Endothelial cell of umbilical vein (primary cell): ENCODE measurements around the gene PYCR2. TPM values are rescaled to one million over a fixed set of nuclear protein-coding genes. Genes with fewer than 3 reads are reported as not detected.

ENCODE experiments used
- BruUV-seq: library from RNA; stranded (reverse); fragments of 400-500 nt; replicated peaks from 2 replicates; lab custom pipeline; 2021; lab: Mats Ljungman, UMichigan
- CTCF ChIA-PET: fragments of 300-600, 350-600 bp; sonication (Branson Sonifier 250); formaldehyde crosslinking; loops from one replicate; lab custom pipeline; 2021; ENCODE audit warnings: antibody characterized with exemption, inconsistent platforms; lab: Charles Lee
- POLR2A ChIA-PET: fragments of 300-600, 350-600 bp; sonication (Branson Sonifier 250); formaldehyde crosslinking; loops from one replicate; lab custom pipeline; 2021; ENCODE audit warnings: antibody characterized with exemption, inconsistent platforms; lab: Charles Lee
- DNase-seq: peaks from one replicate; pipeline ENCODE4 v3.0.0-alpha.2; 2011; ENCODE audit warnings: low read depth, low spot score
- FAIRE-seq: peaks from 2 replicates; lab custom pipeline; 2011; peaks lifted over from hg19 to GRCh38; lab: Jason Lieb, UNC
- H2AFZ ChIP-seq: 2 replicates; pipeline ENCODE4 v1.6.0; 2012; ENCODE audit warnings: low read depth, low read length, control low read depth, inconsistent platforms
- H3K27ac ChIP-seq: 2 replicates; pipeline ENCODE4 v1.5.1; 2011; ENCODE audit warnings: low read depth, mild to moderate bottlenecking, control low read depth, low read length, moderate library complexity; ENCODE audit not compliant: insufficient read depth
- H3K27me3 ChIP-seq, 2 experiments: 2 replicates each; pipeline versions ENCODE4 v1.6.0 to v1.6.1; 2011; ENCODE audit warnings: low read length in 2 of 2, mixed read lengths in 1 of 2; ENCODE audit not compliant: control insufficient read depth in 2 of 2, insufficient read depth in 2 of 2
- H3K36me3 ChIP-seq, 2 experiments: 2 replicates in 1 of 2; 3 replicates in 1 of 2; pipeline ENCODE4 v1.5.1; 2011; ENCODE audit warnings: low read length in 2 of 2, mild to moderate bottlenecking in 1 of 2, moderate library complexity in 1 of 2; ENCODE audit not compliant: control insufficient read depth in 2 of 2, insufficient read depth in 2 of 2; ENCODE audit errors: extremely low read depth in 1 of 2
- H3K4me1 ChIP-seq: 3 replicates; pipeline ENCODE4 v1.5.1; 2011; ENCODE audit warnings: mild to moderate bottlenecking, low read length; ENCODE audit not compliant: control insufficient read depth, insufficient read depth; ENCODE audit errors: extremely low read depth
- H3K4me2 ChIP-seq: 2 replicates; pipeline ENCODE4 v1.6.1; 2011; ENCODE audit warnings: low read length, control low read depth, mixed read lengths; ENCODE audit not compliant: insufficient read depth
- H3K4me3 ChIP-seq, 3 experiments: fragments of 200-600 bp in 1 of 3; sonication (generic), shearing (Covaris generic) in 1 of 3; replicated peaks in 1 of 3; 2 replicates each; pipeline ENCODE4 v1.5.1; 2011 to 2016; ENCODE audit warnings: control low read depth in 3 of 3, low read length in 3 of 3, mild to moderate bottlenecking in 2 of 3, inconsistent platforms in 1 of 3, low read depth in 1 of 3, moderate library complexity in 1 of 3; ENCODE audit not compliant: insufficient read depth in 1 of 3
- H3K79me2 ChIP-seq: 2 replicates; pipeline ENCODE4 v1.6.0; 2012; ENCODE audit warnings: low read length, inconsistent platforms; ENCODE audit not compliant: control insufficient read depth, insufficient read depth
- H3K9ac ChIP-seq: replicated peaks from 2 replicates; pipeline ENCODE3; 2011; ENCODE audit warnings: low read length, control low read depth; ENCODE audit not compliant: insufficient read depth; ENCODE audit errors: extremely low read depth
- H3K9me1 ChIP-seq: replicated peaks from 3 replicates; pipeline ENCODE4 v1.6.0; 2011; ENCODE audit warnings: mild to moderate bottlenecking, low read length; ENCODE audit not compliant: control insufficient read depth, insufficient read depth; ENCODE audit errors: extremely low read depth
- H3K9me3 ChIP-seq: replicated peaks from 2 replicates; pipeline ENCODE4 v1.5.1; 2012; ENCODE audit warnings: low read length, inconsistent platforms; ENCODE audit not compliant: control insufficient read depth, insufficient read depth
- H4K20me1 ChIP-seq: replicated peaks from 2 replicates; pipeline ENCODE3; 2011; ENCODE audit warnings: mild to moderate bottlenecking, low read length; ENCODE audit not compliant: control insufficient read depth, insufficient read depth; ENCODE audit errors: extremely low read depth
- EZH2 ChIP-seq: IDR thresholded peaks from 2 replicates; pipeline ENCODE4 v1.6.1; 2012; ENCODE audit warnings: borderline replicate concordance, low read depth, mild to moderate bottlenecking, moderate library complexity, low read length, inconsistent platforms; ENCODE audit not compliant: severe bottlenecking
- FOS ChIP-seq: IDR thresholded peaks from 2 replicates; pipeline ENCODE4 v1.6.1; 2011; ENCODE audit warnings: mild to moderate bottlenecking, low read length, moderate library complexity, borderline replicate concordance; ENCODE audit not compliant: insufficient read depth
- GATA2 ChIP-seq: IDR thresholded peaks from 2 replicates; pipeline ENCODE4 v1.7.0; 2011; ENCODE audit warnings: low read depth, mild to moderate bottlenecking, moderate library complexity, mixed read lengths, low read length; ENCODE audit not compliant: insufficient read length, insufficient read depth
- POLR2A ChIP-seq: IDR thresholded peaks from 2 replicates; pipeline ENCODE4 v1.6.1; 2012; ENCODE audit warnings: low read depth, mild to moderate bottlenecking, control low read depth, low read length
- POLR2AphosphoS5 ChIP-seq: IDR thresholded peaks from 2 replicates; pipeline ENCODE4 v1.6.1; 2012; ENCODE audit warnings: low read depth, mild to moderate bottlenecking, control low read depth, low read length, moderate library complexity; ENCODE audit not compliant: insufficient read depth
- dilution Hi-C: fragments of 300-500 bp; cut with MboI; formaldehyde crosslinking; loops from one replicate; pipeline ENCODE4 v1.15.0; 2019; ENCODE audit warnings: low sequenced_read_pairs; ENCODE audit not compliant: extremely low pct_ligation_motif_present
- intact Hi-C: fragments of 100-400 bp; cut with micrococcal nuclease; formaldehyde crosslinking; loops from one replicate; pipeline ENCODE4 v1.10.0; 2022
- polyA plus RNA-seq, 4 experiments: library from polyadenylated mRNA; depleted of rRNA in 3 of 4; stranded (reverse) in 3 of 4; unstranded in 1 of 4; fragments of >200 nt; gene quantifications; 2 replicates each; pipeline versions ENCODE4 v1.2.1 to v1.2.3, GENCODE V29; 2011 to 2012; ENCODE audit warnings: missing spikeins in 1 of 4
- total RNA-seq: library from RNA; stranded (reverse); gene quantifications from 2 replicates; pipeline ENCODE4 v1.2.3, GENCODE V29; 2021

Gene PYCR2
- total and polyA plus RNA-seq, 2 donors (not counting 3 experiments of a cell fraction or from before 2014, with no cell fraction given) = 64.6 to 65.1 TPM

- Histone ChIP-seq H2AFZ (no peak overlapping the region), H4K20me1 (no peaks in the 10 kb centered on the region), H3K4me1 (no peaks in the 10 kb centered on the region), H3K27ac (no peak overlapping the region), H3K9ac (no peak overlapping the region), H3K36me3 (no peaks in the 10 kb centered on the region), H3K4me2 (no peak overlapping the region), H3K4me3 (no peak overlapping the region), H3K79me2 (no peaks in the 10 kb centered on the region), H3K27me3 (no peaks in the 10 kb centered on the region), H3K9me1 (no peaks in the 10 kb centered on the region), H3K9me3 (no peaks in the 10 kb centered on the region)
- dilution Hi-C loops = no loop called here
- FAIRE-seq (no peak), DNase-seq (no peak)
- intact Hi-C loops = no loop called here
- no peak for TF ChIP-seq FOS
- TF ChIP-seq POLR2AphosphoS5 = no peak
- TF ChIP-seq GATA2 = no peak
- TF ChIP-seq POLR2A = no peak
- TF ChIP-seq EZH2 = no peak
- BruUV-seq = no TSS peak
- ChIA-PET CTCF (interaction anchor here (2.2 kb wide), 1 partner anchor 13 kb away, joined by 7 read pairs; no protein-coding TSS in a partner anchor), POLR2A (no interaction called here)
Observed at GRCh38 chr1:225891229-225891972, 32.6 kb downstream of the PYCR2 start.
